ENCODE results near the gene HID1. TPM values are rescaled to one million over a fixed set of nuclear protein-coding genes. Genes with fewer than 3 reads are reported as not detected.

HID1 gene
- total and polyA plus RNA-seq, 9 donors = 1.8 to 21.6 (median 5.2) TPM

DNA sequence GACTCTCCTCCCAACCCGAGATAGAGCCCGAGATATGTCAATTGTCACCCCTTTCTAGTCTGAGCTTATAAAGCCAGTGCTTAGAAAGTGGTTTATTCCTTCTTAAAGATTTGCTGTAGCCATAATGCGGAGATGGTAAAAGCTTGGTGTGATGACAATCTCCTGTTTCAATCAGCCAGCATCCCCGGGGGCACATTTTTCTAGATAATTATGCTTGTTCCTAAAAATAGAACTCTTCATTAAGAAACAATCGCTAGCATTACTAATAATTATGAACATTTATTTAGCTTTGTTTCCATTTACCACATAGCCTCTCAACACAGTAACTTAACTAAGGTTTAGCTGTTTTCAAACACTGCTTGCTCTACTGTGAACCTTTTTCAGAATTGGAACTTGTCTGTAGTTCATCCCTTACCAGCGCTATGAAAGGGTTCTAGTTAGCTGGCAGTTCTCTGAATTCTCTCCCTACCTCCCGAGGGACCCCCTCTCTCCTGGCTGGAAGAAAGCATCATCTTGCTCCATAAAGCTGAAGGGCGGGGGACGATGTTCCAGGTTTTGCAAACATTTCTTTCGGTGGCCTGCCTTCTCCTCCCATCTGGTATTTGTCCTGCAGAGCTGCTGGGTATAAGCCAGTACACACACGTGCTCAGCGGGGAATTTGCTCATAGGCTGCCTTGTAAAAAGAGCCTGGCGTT, 39.0 kb upstream of the HID1 start:
- Histone ChIP-seq H3K27ac (peak overlapping the region in 1 of 2 donors; percentile 77), H3K4me3 (peak overlapping the region; percentile 87), H3K27me3 (no peaks in the 10 kb centered on the region), H3K4me1 (ENCODE audit: insufficient read depth) (peaks cover 1% of the 10 kb centered on the region), H3K9me3 (no peaks in the 10 kb centered on the region), H3K36me3 (no peaks in the 10 kb centered on the region)
- intact Hi-C loops (cut with DNase I) = loop anchor here in 1 of 4 donors (10.0 kb wide), 1 partner anchor 47 kb away; no protein-coding TSS in a partner anchor
- TF ChIP-seq POLR2A (IDR thresholded peaks at IDR 0.05) = no peak
- 23 to 34% (median 26%) methylated on average over 13 of the region's 13 CpGs for WGBS, 3 donors
- DNase-seq = peak; percentile 62 to 77 (median 69)

DNA sequence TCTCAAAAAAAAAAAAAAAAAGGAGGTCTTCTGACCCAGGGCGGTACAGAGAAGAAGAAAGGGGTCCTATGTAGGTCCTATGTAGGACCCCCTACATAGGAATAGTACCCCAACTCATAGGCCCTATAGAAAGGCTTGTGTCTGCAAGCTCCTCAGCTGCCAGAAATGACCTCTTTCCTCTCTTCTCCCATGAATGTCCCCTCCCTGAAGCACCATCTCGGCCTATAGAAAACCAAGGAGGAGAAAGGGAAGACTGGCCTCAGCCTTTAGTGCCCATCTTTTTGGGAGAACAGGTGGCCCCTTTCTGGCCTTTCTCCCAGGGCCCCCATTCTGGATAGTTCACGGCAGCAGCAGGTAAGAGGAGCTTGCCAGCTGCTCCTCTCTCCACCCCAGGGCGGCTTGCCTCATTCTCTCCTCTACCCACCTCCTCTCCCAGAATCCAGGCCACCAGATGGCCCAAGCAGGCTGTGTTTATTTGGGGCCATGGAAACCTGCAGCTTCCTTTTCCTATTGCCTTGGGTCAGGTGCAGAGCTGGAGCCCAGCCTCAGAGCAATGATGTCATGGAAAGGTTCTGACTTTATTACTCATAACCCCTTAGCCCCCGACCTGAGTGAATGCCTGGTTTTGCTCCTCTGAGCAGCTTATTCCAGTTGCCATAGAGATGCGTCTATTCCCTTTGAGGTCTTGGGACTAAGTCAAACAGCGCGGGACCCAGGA, 38.3 kb upstream of the HID1 start:
- H3K4me3 ChIP-seq = no peak overlapping the region
- H3K27me3 ChIP-seq = no peaks in the 10 kb centered on the region
- H3K36me3 ChIP-seq = no peaks in the 10 kb centered on the region
- peak in 4 of 5 donors; percentile 32 to 56 (median 38) for DNase-seq
- H3K9me3 ChIP-seq = no peaks in the 10 kb centered on the region
- intact Hi-C loops (cut with DNase I) = loop anchor here in 1 of 4 donors (10.0 kb wide), 1 partner anchor 46 kb away; no protein-coding TSS in a partner anchor
- H3K27ac ChIP-seq = no peak overlapping the region
- 70 to 79% (median 72%) methylated on average over 8 of the region's 8 CpGs for WGBS, 3 donors
- TF ChIP-seq EP300 (IDR thresholded peaks at IDR 0.05) (no peak), POLR2A (IDR thresholded peaks at IDR 0.05) (no peak)
- TF ChIP-seq, protein P1, sequence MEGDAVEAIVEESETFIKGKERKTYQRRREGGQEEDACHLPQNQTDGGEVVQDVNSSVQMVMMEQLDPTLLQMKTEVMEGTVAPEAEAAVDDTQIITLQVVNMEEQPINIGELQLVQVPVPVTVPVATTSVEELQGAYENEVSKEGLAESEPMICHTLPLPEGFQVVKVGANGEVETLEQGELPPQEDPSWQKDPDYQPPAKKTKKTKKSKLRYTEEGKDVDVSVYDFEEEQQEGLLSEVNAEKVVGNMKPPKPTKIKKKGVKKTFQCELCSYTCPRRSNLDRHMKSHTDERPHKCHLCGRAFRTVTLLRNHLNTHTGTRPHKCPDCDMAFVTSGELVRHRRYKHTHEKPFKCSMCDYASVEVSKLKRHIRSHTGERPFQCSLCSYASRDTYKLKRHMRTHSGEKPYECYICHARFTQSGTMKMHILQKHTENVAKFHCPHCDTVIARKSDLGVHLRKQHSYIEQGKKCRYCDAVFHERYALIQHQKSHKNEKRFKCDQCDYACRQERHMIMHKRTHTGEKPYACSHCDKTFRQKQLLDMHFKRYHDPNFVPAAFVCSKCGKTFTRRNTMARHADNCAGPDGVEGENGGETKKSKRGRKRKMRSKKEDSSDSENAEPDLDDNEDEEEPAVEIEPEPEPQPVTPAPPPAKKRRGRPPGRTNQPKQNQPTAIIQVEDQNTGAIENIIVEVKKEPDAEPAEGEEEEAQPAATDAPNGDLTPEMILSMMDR (IDR thresholded peaks at IDR 0.05) = no peak
- peaks cover 1% of the 10 kb centered on the region for H3K4me1 ChIP-seq (ENCODE audit: insufficient read depth)

DNA sequence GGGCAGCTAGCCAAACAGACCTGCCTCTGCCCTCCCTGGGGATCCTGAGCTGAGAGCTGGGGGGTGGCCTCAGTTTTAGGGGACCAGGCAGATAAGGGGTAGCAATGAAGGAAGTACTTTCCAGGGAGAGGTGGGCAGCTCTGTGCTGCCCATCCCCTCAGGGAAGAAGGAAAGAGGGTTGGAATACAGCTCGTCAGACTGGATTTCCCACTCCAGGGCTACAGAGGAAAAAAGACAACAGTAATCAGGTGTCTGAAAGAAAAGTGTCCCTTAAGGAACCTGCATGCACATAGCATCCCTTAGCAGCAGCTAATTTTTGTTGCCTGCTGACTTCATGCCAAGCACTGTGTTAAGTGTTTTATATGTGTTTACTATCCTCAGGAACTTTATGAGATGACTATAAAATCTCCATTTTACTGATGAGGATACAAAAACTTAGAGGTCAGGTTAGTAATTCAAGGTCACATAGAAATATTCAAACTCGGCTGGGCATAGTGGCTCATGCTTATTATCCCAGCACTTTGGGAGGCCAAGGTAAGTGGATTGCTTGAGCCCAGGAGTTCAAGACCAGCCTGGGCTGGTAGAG, 36.7 kb upstream of the HID1 start:
- DNase-seq = no peak
- Histone ChIP-seq H3K4me1 (ENCODE audit: insufficient read depth) (peaks cover 1% of the 10 kb centered on the region), H3K27me3 (no peaks in the 10 kb centered on the region), H3K36me3 (no peaks in the 10 kb centered on the region), H3K27ac (no peak overlapping the region), H3K9me3 (no peaks in the 10 kb centered on the region), H3K4me3 (no peak overlapping the region)
- intact Hi-C loops (cut with DNase I) = no loop called here
- WGBS, 3 donors = 44 to 51% (median 47%) methylated on average over 2 of the region's 2 CpGs
- TF ChIP-seq, protein P1 (IDR thresholded peaks at IDR 0.05) = no peak
- TF ChIP-seq EP300 (IDR thresholded peaks at IDR 0.05) (no peak), POLR2A (IDR thresholded peaks at IDR 0.05) (no peak)

DNA sequence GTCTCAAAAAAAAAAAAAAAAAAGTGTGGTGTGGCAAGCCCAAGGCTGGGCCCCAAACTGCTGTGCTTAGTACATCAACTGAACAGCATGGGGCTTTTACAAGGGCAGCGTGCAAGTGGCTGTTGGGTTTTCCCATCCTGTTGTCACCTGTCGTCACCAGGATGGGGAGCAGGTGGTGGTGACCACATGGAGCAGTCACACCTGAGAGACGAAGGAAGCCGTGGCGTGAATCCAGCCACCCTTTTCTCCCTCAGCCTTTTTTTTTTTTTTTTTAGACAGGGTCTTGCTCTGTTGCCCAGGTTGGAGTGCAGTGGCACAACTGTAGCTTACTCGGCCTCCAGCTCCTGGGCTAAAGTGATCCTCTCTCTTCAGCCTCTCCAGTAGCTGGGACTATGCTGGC, 35.8 kb upstream of the HID1 start:
- 90 to 91% (median 90%) methylated on average over 6 of the region's 6 CpGs for WGBS, 3 donors
- no peaks in the 10 kb centered on the region for H3K4me1 ChIP-seq (ENCODE audit: insufficient read depth)
- no peak overlapping the region for H3K4me3 ChIP-seq
- intact Hi-C loops (cut with DNase I) = no loop called here
- TF ChIP-seq, protein P1 (IDR thresholded peaks at IDR 0.05) = no peak
- no peak for TF ChIP-seq EP300 (IDR thresholded peaks at IDR 0.05)
- no peak for TF ChIP-seq POLR2A (IDR thresholded peaks at IDR 0.05)
- H3K36me3 ChIP-seq = no peaks in the 10 kb centered on the region
- DNase-seq = no peak
- H3K27me3 ChIP-seq = no peaks in the 10 kb centered on the region
- no peak overlapping the region for H3K27ac ChIP-seq
- H3K9me3 ChIP-seq = no peaks in the 10 kb centered on the region
